Uterus (tissue), 4 donors: ENCODE data around the gene ANKRD31. TPM values are rescaled to one million over a fixed set of nuclear protein-coding genes. Genes with fewer than 3 reads are reported as not detected.

Experiments used
- DNase-seq, 2 donors: peaks; one replicate each; pipeline ENCODE4 v3.0.0-alpha.2; 2019 to 2020
- H3K27ac ChIP-seq, 2 donors: fragments of 200-600 bp; sonication (generic); 1 replicate in 1 of 2; 2 replicates in 1 of 2; pipeline ENCODE4 v1.5.1; 2016 to 2018
- H3K27me3 ChIP-seq, 2 donors: fragments of 200-600 bp; sonication (generic); one replicate each; pipeline ENCODE4 v1.5.1; 2018 to 2019; ENCODE audit warnings: control low read depth in 1 of 2
- H3K36me3 ChIP-seq, 2 donors: fragments of 200-600 bp; sonication (generic); one replicate each; pipeline ENCODE4 v1.5.1; 2019; ENCODE audit warnings: control low read depth in 1 of 2
- H3K4me1 ChIP-seq, 2 donors: fragments of 200-600 bp; sonication (generic); one replicate each; pipeline ENCODE4 v1.5.1; 2018 to 2019; ENCODE audit warnings: control low read depth in 1 of 2
- H3K4me3 ChIP-seq, 2 donors: fragments of 200-600 bp; sonication (generic); 1 replicate in 1 of 2; 2 replicates in 1 of 2; pipeline ENCODE4 v1.5.1; 2018 to 2019; ENCODE audit warnings: mild to moderate bottlenecking in 1 of 2
- H3K9me3 ChIP-seq, 2 donors: fragments of 200-600 bp; sonication (generic); one replicate each; pipeline ENCODE4 v1.5.1; 2019; ENCODE audit warnings: control low read depth in 1 of 2
- CTCF ChIP-seq, 4 experiments: fragments of 200-600 bp in 2 of 4; fragments of 450-650 bp in 2 of 4; sonication (generic) in 2 of 4; IDR thresholded peaks; one replicate each; pipeline ENCODE4 v1.5.1; 2016 to 2019; ENCODE audit warnings: antibody characterized with exemption in 4 of 4, mild to moderate bottlenecking in 2 of 4, moderate library complexity in 1 of 4
- POLR2A ChIP-seq, 2 donors: fragments of 450-650 bp; IDR thresholded peaks; one replicate each; pipeline ENCODE4 v1.6.1; 2016; ENCODE audit warnings: antibody characterized with exemption in 2 of 2, mild to moderate bottlenecking in 1 of 2, moderate library complexity in 1 of 2
- intact Hi-C: fragments of 100-400 bp; cut with DNase I; formaldehyde crosslinking; loops from one replicate; pipeline ENCODE4 v1.15.1; 2023; ENCODE audit warnings: low total_unique reads
- total RNA-seq, 4 donors: library from RNA; depleted of rRNA in 3 of 4; stranded (reverse); fragments of >200 nt in 3 of 4; gene quantifications; one replicate each; pipeline versions ENCODE4 v1.1.0 to v1.2.4, GENCODE V29; 2014 to 2023
- donor health status: DM: yes; HTN: yes; CAD: no.

ANKRD31 gene
- total RNA-seq, 4 donors from 2014 or later: 0.67 to 0.69 TPM; not detected in 2

- peak overlapping the region; percentile 93 to 96 for H3K27ac ChIP-seq
- TF ChIP-seq POLR2A (IDR thresholded peaks at IDR 0.05) (peak; percentile 22 to 36), CTCF (IDR thresholded peaks at IDR 0.05) (peak in 2 of 4 experiments; percentile 17 to 34)
- H3K4me1 ChIP-seq: peaks cover 0 to 9% of the 10 kb centered on the region in 2 donors
- H3K9me3 ChIP-seq: no peaks in the 10 kb centered on the region
- no peaks in the 10 kb centered on the region for H3K27me3 ChIP-seq
- DNase-seq: peak; percentile 44 to 46
- H3K36me3 ChIP-seq: no peaks in the 10 kb centered on the region
- H3K4me3 ChIP-seq: peak overlapping the region; percentile 54 to 92
- intact Hi-C loops: no loop called here
Observed at GRCh38 chr5:75053304-75054133, 183.2 kb downstream of the ANKRD31 start.

- intact Hi-C loops: no loop called here
- peak overlapping the region; percentile 54 to 92 for H3K4me3 ChIP-seq
- peak overlapping the region; percentile 93 to 96 for H3K27ac ChIP-seq
- no peaks in the 10 kb centered on the region for H3K36me3 ChIP-seq
- no peaks in the 10 kb centered on the region for H3K27me3 ChIP-seq
- DNase-seq: no peak
- H3K9me3 ChIP-seq: no peaks in the 10 kb centered on the region
- TF ChIP-seq CTCF (IDR thresholded peaks at IDR 0.05): peak in 1 of 4 experiments; percentile 3
- no peak for TF ChIP-seq POLR2A (IDR thresholded peaks at IDR 0.05)
- peaks cover 0 to 9% of the 10 kb centered on the region in 2 donors for H3K4me1 ChIP-seq
Observed at GRCh38 chr5:75053054-75053303, 183.7 kb downstream of the ANKRD31 start.

- Histone ChIP-seq H3K27me3 (no peaks in the 10 kb centered on the region), H3K4me3 (peak within 1 kb of the TSS; percentile 54 to 92), H3K4me1 (peaks cover 0 to 9% of the 10 kb centered on the region in 2 donors), H3K9me3 (no peaks in the 10 kb centered on the region), H3K36me3 (no peaks in the 10 kb centered on the region), H3K27ac (peak within 1 kb of the TSS; percentile 93 to 96)
- no peak for TF ChIP-seq CTCF (IDR thresholded peaks at IDR 0.05)
- TF ChIP-seq POLR2A (IDR thresholded peaks at IDR 0.05): peak in 1 of 2 donors; percentile 27
- peak; percentile 28 to 51 for DNase-seq
- intact Hi-C loops: no loop called here
Observed at GRCh38 chr5:75052192-75053053, 184.3 kb downstream of the ANKRD31 start, which contains the start of gene GCNT4. Gene GCNT4 (minus strand): TSS chr5:75052558. CDS start chr5:75030037, 22,521 bp downstream.

- peaks cover 0 to 9% of the 10 kb centered on the region in 2 donors for H3K4me1 ChIP-seq
- TF ChIP-seq CTCF (IDR thresholded peaks at IDR 0.05) (no peak), POLR2A (IDR thresholded peaks at IDR 0.05) (no peak)
- no peaks in the 10 kb centered on the region for H3K9me3 ChIP-seq
- H3K27me3 ChIP-seq: no peaks in the 10 kb centered on the region
- no peak overlapping the region for H3K4me3 ChIP-seq
- intact Hi-C loops: no loop called here
- H3K27ac ChIP-seq: no peak overlapping the region
- DNase-seq: no peak
- H3K36me3 ChIP-seq: no peaks in the 10 kb centered on the region
Observed at GRCh38 chr5:75051217-75051751, 185.4 kb downstream of the ANKRD31 start.
